ENCODE measurements around the gene B3GALNT2.

GRCh38 chr1:235516862-235517446 is 12.7 kb upstream of the B3GALNT2 start:
- TF ChIP-seq, protein P1, sequence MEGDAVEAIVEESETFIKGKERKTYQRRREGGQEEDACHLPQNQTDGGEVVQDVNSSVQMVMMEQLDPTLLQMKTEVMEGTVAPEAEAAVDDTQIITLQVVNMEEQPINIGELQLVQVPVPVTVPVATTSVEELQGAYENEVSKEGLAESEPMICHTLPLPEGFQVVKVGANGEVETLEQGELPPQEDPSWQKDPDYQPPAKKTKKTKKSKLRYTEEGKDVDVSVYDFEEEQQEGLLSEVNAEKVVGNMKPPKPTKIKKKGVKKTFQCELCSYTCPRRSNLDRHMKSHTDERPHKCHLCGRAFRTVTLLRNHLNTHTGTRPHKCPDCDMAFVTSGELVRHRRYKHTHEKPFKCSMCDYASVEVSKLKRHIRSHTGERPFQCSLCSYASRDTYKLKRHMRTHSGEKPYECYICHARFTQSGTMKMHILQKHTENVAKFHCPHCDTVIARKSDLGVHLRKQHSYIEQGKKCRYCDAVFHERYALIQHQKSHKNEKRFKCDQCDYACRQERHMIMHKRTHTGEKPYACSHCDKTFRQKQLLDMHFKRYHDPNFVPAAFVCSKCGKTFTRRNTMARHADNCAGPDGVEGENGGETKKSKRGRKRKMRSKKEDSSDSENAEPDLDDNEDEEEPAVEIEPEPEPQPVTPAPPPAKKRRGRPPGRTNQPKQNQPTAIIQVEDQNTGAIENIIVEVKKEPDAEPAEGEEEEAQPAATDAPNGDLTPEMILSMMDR (IDR thresholded peaks at IDR 0.05) = no peak
- no peak for TF ChIP-seq POLR2A (IDR thresholded peaks at IDR 0.05)
- no peak for TF ChIP-seq POLR2AphosphoS5 (IDR thresholded peaks at IDR 0.05)

Data from breast epithelium (tissue), 3 donors.